ENCODE measurements around the gene LACTB.

Gene LACTB

GRCh38 chr15:63176302-63176701 is 54.6 kb downstream of the LACTB start:
- Histone ChIP-seq H3K27ac (ENCODE audit: poor library complexity, severe bottlenecking) (no peak overlapping the region), H3K9me3 (ENCODE audit: severe bottlenecking) (no peaks in the 10 kb centered on the region), H3K4me1 (ENCODE audit: insufficient read depth, poor library complexity, severe bottlenecking) (peaks cover 8% of the 10 kb centered on the region), H3K36me3 (ENCODE audit: low read depth) (no peaks in the 10 kb centered on the region), H3K4me3 (ENCODE audit: severe bottlenecking) (no peak overlapping the region), H3K27me3 (ENCODE audit: insufficient read depth, poor library complexity, severe bottlenecking) (no peaks in the 10 kb centered on the region)
- TF ChIP-seq, protein P1, sequence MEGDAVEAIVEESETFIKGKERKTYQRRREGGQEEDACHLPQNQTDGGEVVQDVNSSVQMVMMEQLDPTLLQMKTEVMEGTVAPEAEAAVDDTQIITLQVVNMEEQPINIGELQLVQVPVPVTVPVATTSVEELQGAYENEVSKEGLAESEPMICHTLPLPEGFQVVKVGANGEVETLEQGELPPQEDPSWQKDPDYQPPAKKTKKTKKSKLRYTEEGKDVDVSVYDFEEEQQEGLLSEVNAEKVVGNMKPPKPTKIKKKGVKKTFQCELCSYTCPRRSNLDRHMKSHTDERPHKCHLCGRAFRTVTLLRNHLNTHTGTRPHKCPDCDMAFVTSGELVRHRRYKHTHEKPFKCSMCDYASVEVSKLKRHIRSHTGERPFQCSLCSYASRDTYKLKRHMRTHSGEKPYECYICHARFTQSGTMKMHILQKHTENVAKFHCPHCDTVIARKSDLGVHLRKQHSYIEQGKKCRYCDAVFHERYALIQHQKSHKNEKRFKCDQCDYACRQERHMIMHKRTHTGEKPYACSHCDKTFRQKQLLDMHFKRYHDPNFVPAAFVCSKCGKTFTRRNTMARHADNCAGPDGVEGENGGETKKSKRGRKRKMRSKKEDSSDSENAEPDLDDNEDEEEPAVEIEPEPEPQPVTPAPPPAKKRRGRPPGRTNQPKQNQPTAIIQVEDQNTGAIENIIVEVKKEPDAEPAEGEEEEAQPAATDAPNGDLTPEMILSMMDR (IDR thresholded peaks at IDR 0.05; ENCODE audit: poor library complexity, severe bottlenecking), result no peak
- DNase-seq (ENCODE audit: low spot score), result no peak
- ATAC-seq (ENCODE audit: low read depth), result peak; percentile 85

GRCh38 chr15:63178034-63178433 is 56.4 kb downstream of the LACTB start:
- no peak for ATAC-seq (ENCODE audit: low read depth)
- DNase-seq (ENCODE audit: low spot score), result no peak
- Histone ChIP-seq H3K27me3 (ENCODE audit: insufficient read depth, poor library complexity, severe bottlenecking) (no peaks in the 10 kb centered on the region), H3K4me3 (ENCODE audit: severe bottlenecking) (no peak overlapping the region), H3K27ac (ENCODE audit: poor library complexity, severe bottlenecking) (no peak overlapping the region), H3K36me3 (ENCODE audit: low read depth) (no peaks in the 10 kb centered on the region), H3K9me3 (ENCODE audit: severe bottlenecking) (no peaks in the 10 kb centered on the region), H3K4me1 (ENCODE audit: insufficient read depth, poor library complexity, severe bottlenecking) (peaks cover 8% of the 10 kb centered on the region)
- TF ChIP-seq, protein P1 (IDR thresholded peaks at IDR 0.05; ENCODE audit: poor library complexity, severe bottlenecking), result no peak

DNA sequence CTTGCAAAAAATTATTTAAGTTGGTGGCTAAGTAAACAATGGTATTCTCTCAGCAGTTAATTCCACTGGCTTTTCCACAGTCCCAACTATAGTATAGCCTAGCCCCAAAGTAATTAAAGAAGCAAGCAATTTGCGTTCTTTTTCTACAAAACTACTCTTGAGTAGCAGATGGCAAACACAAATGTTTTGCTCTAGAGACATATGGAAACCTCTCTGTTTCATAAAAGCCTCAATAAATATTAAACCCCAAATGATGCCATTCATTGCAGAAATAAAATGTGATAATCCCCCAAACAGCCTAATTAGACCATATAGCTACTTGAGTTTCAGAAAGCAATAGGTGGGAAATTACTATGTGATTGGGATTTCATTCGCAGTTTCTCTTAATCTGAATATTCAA is 59.1 kb downstream of the LACTB start:
- no peak for ATAC-seq (ENCODE audit: low read depth)
- no peak overlapping the region for H3K4me3 ChIP-seq (ENCODE audit: severe bottlenecking)
- TF ChIP-seq, protein P1 (IDR thresholded peaks at IDR 0.05; ENCODE audit: poor library complexity, severe bottlenecking), result no peak

DNA sequence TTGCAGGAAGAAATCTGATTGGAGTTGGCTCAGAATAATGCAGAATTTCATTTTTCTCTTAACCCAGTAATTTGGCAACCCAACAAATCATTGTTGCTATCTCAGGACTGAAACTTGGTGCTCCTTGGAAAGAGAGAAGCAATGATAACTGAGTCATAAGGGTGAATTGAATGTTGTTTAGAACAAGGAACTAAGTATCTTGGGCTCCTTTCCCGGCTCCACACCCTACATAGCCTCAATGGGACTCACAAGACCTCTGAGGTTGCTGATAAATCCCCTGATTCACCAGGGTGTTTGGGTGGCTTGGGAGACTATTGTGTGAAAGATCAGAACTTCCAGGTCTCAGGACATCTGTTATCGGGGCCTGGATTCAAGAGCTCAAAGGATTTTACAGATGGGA is 60.0 kb downstream of the LACTB start:
- DNase-seq (ENCODE audit: low spot score) (no peak), ATAC-seq (ENCODE audit: low read depth) (no peak)
- TF ChIP-seq, protein P1 (IDR thresholded peaks at IDR 0.05; ENCODE audit: poor library complexity, severe bottlenecking), result no peak

More for the DNA sequence above, 59.1 kb downstream of the LACTB start:
- Histone ChIP-seq H3K4me1 (ENCODE audit: insufficient read depth, poor library complexity, severe bottlenecking) (peaks cover 12% of the 10 kb centered on the region), H3K27me3 (ENCODE audit: insufficient read depth, poor library complexity, severe bottlenecking) (no peaks in the 10 kb centered on the region), H3K36me3 (ENCODE audit: low read depth) (no peaks in the 10 kb centered on the region), H3K9me3 (ENCODE audit: severe bottlenecking) (no peaks in the 10 kb centered on the region), H3K27ac (ENCODE audit: poor library complexity, severe bottlenecking) (no peak overlapping the region)
- DNase-seq (ENCODE audit: low spot score), result no peak

GRCh38 chr15:63185206-63185605 is 63.5 kb downstream of the LACTB start:
- ATAC-seq (ENCODE audit: low read depth) (no peak), DNase-seq (ENCODE audit: low spot score) (no peak)
- Histone ChIP-seq H3K9me3 (ENCODE audit: severe bottlenecking) (no peaks in the 10 kb centered on the region), H3K36me3 (ENCODE audit: low read depth) (no peaks in the 10 kb centered on the region), H3K4me1 (ENCODE audit: insufficient read depth, poor library complexity, severe bottlenecking) (peaks cover 18% of the 10 kb centered on the region), H3K27me3 (ENCODE audit: insufficient read depth, poor library complexity, severe bottlenecking) (no peaks in the 10 kb centered on the region), H3K27ac (ENCODE audit: poor library complexity, severe bottlenecking) (peak overlapping the region; percentile 53), H3K4me3 (ENCODE audit: severe bottlenecking) (no peak overlapping the region)
- TF ChIP-seq, protein P1 (IDR thresholded peaks at IDR 0.05; ENCODE audit: poor library complexity, severe bottlenecking), result no peak

More for the DNA sequence above, 60.0 kb downstream of the LACTB start:
- Histone ChIP-seq H3K27me3 (ENCODE audit: insufficient read depth, poor library complexity, severe bottlenecking) (no peaks in the 10 kb centered on the region), H3K9me3 (ENCODE audit: severe bottlenecking) (no peaks in the 10 kb centered on the region), H3K4me1 (ENCODE audit: insufficient read depth, poor library complexity, severe bottlenecking) (peaks cover 20% of the 10 kb centered on the region), H3K36me3 (ENCODE audit: low read depth) (no peaks in the 10 kb centered on the region), H3K27ac (ENCODE audit: poor library complexity, severe bottlenecking) (no peak overlapping the region), H3K4me3 (ENCODE audit: severe bottlenecking) (no peak overlapping the region)
